GM21360 (cell line): Measurements from ENCODE around the gene PRDM11.

ENCODE experiments used
- ATAC-seq: cut with Tn5 transposase; IDR thresholded peaks from one replicate; pipeline ENCODE4 v1.9.1; 2021; ENCODE audit warnings: mild to moderate bottlenecking, moderate library complexity; ENCODE audit not compliant: unreplicated experiment

The PRDM11 gene

GRCh38 chr11:45258982-45259530 lies 112.6 kb downstream of the PRDM11 start:
- ATAC-seq = no peak

- no peak for ATAC-seq
These were observed 113.2 kb downstream of the PRDM11 start for GRCh38 chr11:45259592-45259991.

GRCh38 chr11:45260071-45260470 lies 113.6 kb downstream of the PRDM11 start:
- no peak for ATAC-seq

GRCh38 chr11:45262900-45263299 lies 116.5 kb downstream of the PRDM11 start:
- ATAC-seq = no peak

- no peak for ATAC-seq
These were observed 117.3 kb downstream of the PRDM11 start for GRCh38 chr11:45263773-45264172.

- no peak for ATAC-seq
These were observed 118.5 kb downstream of the PRDM11 start for GRCh38 chr11:45264839-45265515.

GRCh38 chr11:45265969-45266675 lies 119.7 kb downstream of the PRDM11 start:
- no peak for ATAC-seq

GRCh38 chr11:45266676-45267020 lies 120.2 kb downstream of the PRDM11 start:
- no peak for ATAC-seq

GRCh38 chr11:45267052-45267451 lies 120.6 kb downstream of the PRDM11 start:
- no peak for ATAC-seq

- no peak for ATAC-seq
These were observed 121.3 kb downstream of the PRDM11 start for GRCh38 chr11:45267652-45268299.

GRCh38 chr11:45269678-45270077 lies 123.2 kb downstream of the PRDM11 start:
- no peak for ATAC-seq

GRCh38 chr11:45270946-45271716 lies 124.7 kb downstream of the PRDM11 start:
- no peak for ATAC-seq

- no peak for ATAC-seq
These were observed 126.3 kb downstream of the PRDM11 start for GRCh38 chr11:45272701-45273100.

- ATAC-seq = no peak
These were observed 127.1 kb downstream of the PRDM11 start for GRCh38 chr11:45273509-45273908.

- ATAC-seq = no peak
These were observed 127.8 kb downstream of the PRDM11 start for GRCh38 chr11:45274206-45274605.

- ATAC-seq = no peak
These were observed 129.4 kb downstream of the PRDM11 start for GRCh38 chr11:45275828-45276227.

GRCh38 chr11:45278714-45279113 lies 132.3 kb downstream of the PRDM11 start:
- no peak for ATAC-seq

GRCh38 chr11:45279645-45280044 lies 133.2 kb downstream of the PRDM11 start:
- no peak for ATAC-seq

- ATAC-seq = no peak
These were observed 134.0 kb downstream of the PRDM11 start for GRCh38 chr11:45280449-45280848.

- ATAC-seq = no peak
These were observed 135.6 kb downstream of the PRDM11 start for GRCh38 chr11:45282081-45282480.
